ENCODE measurements around the gene OR13C3.

GRCh38 chr9:104539275-104539674 lies 2.6 kb upstream of the OR13C3 start:
- no peak for TF ChIP-seq RARB (CRISPR knock-in tag; IDR thresholded peaks at IDR 0.05)
- no peak for TF ChIP-seq ZFP30 (CRISPR knock-in tag; IDR thresholded peaks at IDR 0.05)
- TF ChIP-seq ZC3H10 (CRISPR knock-in tag; IDR thresholded peaks at IDR 0.05) = no peak
- no peak for TF ChIP-seq ARNTL (CRISPR knock-in tag; IDR thresholded peaks at IDR 0.05; ENCODE audit: borderline replicate concordance, low read depth)
- TF ChIP-seq, protein P1, sequence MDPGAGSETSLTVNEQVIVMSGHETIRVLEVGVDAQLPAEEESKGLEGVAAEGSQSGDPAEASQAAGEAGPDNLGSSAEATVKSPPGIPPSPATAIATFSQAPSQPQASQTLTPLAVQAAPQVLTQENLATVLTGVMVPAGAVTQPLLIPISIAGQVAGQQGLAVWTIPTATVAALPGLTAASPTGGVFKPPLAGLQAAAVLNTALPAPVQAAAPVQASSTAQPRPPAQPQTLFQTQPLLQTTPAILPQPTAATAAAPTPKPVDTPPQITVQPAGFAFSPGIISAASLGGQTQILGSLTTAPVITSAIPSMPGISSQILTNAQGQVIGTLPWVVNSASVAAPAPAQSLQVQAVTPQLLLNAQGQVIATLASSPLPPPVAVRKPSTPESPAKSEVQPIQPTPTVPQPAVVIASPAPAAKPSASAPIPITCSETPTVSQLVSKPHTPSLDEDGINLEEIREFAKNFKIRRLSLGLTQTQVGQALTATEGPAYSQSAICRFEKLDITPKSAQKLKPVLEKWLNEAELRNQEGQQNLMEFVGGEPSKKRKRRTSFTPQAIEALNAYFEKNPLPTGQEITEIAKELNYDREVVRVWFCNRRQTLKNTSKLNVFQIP (CRISPR knock-in tag; IDR thresholded peaks at IDR 0.05; ENCODE audit: borderline replicate concordance, low read depth) = no peak

Data from SK-N-SH treated with all-trans-retinoic acid at 6 μM for 48 hours (cell line).